ENCODE measurements around the gene CLCA4.

CLCA4 gene

DNA sequence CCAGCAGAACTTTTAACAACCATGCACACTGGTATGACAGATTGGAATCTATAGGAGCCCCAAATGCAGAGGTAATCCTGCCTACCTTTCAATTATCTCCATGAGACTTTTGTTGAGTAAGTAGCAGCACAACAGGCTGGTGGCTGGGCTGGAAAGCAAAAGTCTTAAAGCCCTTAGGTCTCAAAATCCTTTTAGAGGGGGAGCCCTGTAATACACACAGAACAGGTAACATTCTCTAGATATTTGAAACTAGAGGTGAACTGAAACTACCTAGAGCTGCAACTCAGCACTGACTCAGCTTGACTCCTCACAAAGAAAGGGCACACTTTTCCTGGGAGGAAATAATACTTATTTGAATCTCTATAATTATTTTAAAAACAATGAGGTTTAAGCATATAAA is 71.5 kb downstream of the CLCA4 start:
- TF ChIP-seq, protein P1, sequence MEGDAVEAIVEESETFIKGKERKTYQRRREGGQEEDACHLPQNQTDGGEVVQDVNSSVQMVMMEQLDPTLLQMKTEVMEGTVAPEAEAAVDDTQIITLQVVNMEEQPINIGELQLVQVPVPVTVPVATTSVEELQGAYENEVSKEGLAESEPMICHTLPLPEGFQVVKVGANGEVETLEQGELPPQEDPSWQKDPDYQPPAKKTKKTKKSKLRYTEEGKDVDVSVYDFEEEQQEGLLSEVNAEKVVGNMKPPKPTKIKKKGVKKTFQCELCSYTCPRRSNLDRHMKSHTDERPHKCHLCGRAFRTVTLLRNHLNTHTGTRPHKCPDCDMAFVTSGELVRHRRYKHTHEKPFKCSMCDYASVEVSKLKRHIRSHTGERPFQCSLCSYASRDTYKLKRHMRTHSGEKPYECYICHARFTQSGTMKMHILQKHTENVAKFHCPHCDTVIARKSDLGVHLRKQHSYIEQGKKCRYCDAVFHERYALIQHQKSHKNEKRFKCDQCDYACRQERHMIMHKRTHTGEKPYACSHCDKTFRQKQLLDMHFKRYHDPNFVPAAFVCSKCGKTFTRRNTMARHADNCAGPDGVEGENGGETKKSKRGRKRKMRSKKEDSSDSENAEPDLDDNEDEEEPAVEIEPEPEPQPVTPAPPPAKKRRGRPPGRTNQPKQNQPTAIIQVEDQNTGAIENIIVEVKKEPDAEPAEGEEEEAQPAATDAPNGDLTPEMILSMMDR (IDR thresholded peaks at IDR 0.05; ENCODE audit: extremely low read depth, missing control alignments) = no peak
- no peak for DNase-seq (ENCODE audit: low spot score)

- no peak for DNase-seq (ENCODE audit: low spot score)
- TF ChIP-seq, protein P1 (IDR thresholded peaks at IDR 0.05; ENCODE audit: extremely low read depth, missing control alignments) = no peak
These were observed 72.4 kb downstream of the CLCA4 start for GRCh38 chr1:86619313-86619712.

GRCh38 chr1:86621286-86621685 is 74.4 kb downstream of the CLCA4 start:
- DNase-seq (ENCODE audit: low spot score) = no peak
- TF ChIP-seq, protein P1 (IDR thresholded peaks at IDR 0.05; ENCODE audit: extremely low read depth, missing control alignments) = no peak
